Measurements from ENCODE around the gene KLHL13.

- no peak for TF ChIP-seq CTCF (IDR thresholded peaks at IDR 0.05; ENCODE audit: insufficient read depth, low read length, poor library complexity, severe bottlenecking)
- no peak for TF ChIP-seq EZH2phosphoT487 (conservative IDR thresholded peaks at IDR 0.05; ENCODE audit: low read length)
These were observed 8.3 kb downstream of the KLHL13 start for GRCh38 chrX:118108304-118108703.

Measured in SU-DHL-6 (cell line).